ENCODE data around the gene IP6K2. TPM values are rescaled to one million over a fixed set of nuclear protein-coding genes. Genes with fewer than 3 reads are reported as not detected.
"Not testable (repeated sequence)": the region's sequence is repeated elsewhere in the genome, so short reads cannot be mapped to it uniquely, and the experiment has no call there.

IP6K2 gene
- polyA plus RNA-seq, 2 of the 4 experiments (the other 2 are of a cell fraction): 61.9 to 78.4 TPM

GRCh38 chr3:48739617-48739954 lies 22.6 kb upstream of the IP6K2 start:
- Histone ChIP-seq H3K4me3 (no peak overlapping the region), H3K4me2 (peak overlapping the region; percentile 88), H3K9me3 (no peaks in the 10 kb centered on the region), H3K4me1 (peaks cover 20% of the 10 kb centered on the region), H3K27ac (peak overlapping the region; percentile 82 to 86)
- DNase-seq (ENCODE audit: low read depth in 1 of 2, low spot score in 1 of 2) (no peak), FAIRE-seq (no peak), ATAC-seq (peak in 1 of 2 experiments; percentile 41; a peak in 4 of 6 replicates)
- no peak for TF ChIP-seq JUN (IDR thresholded peaks at IDR 0.05)
- TF ChIP-seq POLR2A (IDR thresholded peaks at IDR 0.05; ENCODE audit: low read length): no peak
- no peak for TF ChIP-seq USF2 (IDR thresholded peaks at IDR 0.05)
- no peak for TF ChIP-seq BHLHE40 (IDR thresholded peaks at IDR 0.05; ENCODE audit: low read depth, low read length)
- no peak for TF ChIP-seq HMGXB4 (CRISPR knock-in tag; IDR thresholded peaks at IDR 0.05; ENCODE audit: borderline replicate concordance)
- no peak for TF ChIP-seq TFCP2L1 (CRISPR knock-in tag; IDR thresholded peaks at IDR 0.05)
- TF ChIP-seq HOXB5 (CRISPR knock-in tag; IDR thresholded peaks at IDR 0.05): no peak
- no peak for TF ChIP-seq CBX2 (IDR thresholded peaks at IDR 0.05; ENCODE audit: borderline replicate concordance, low read depth)
- no peak for TF ChIP-seq RCOR1 (IDR thresholded peaks at IDR 0.05; ENCODE audit: low read depth, low read length)
- TF ChIP-seq EHMT2 (IDR thresholded peaks at IDR 0.05; ENCODE audit: low read depth): no peak
- TF ChIP-seq PHF8 (IDR thresholded peaks at IDR 0.05; ENCODE audit: borderline replicate concordance, low read depth): no peak
- no peak for TF ChIP-seq CEBPB (IDR thresholded peaks at IDR 0.05)
- no peak for TF ChIP-seq RAD21 (conservative IDR thresholded peaks at IDR 0.05 in 1 of 2, IDR thresholded peaks at IDR 0.05 in 1 of 2)
- TF ChIP-seq MAZ (IDR thresholded peaks at IDR 0.05; ENCODE audit: borderline replicate concordance, low read depth, low read length): no peak
- TF ChIP-seq HOXA7 (CRISPR knock-in tag; IDR thresholded peaks at IDR 0.05): no peak
- no peak for TF ChIP-seq HEYL (CRISPR knock-in tag; IDR thresholded peaks at IDR 0.05)
- TF ChIP-seq SMC3 (IDR thresholded peaks at IDR 0.05): no peak
- ChIA-PET CTCF (interaction anchor here (0.7 to 2.7 kb wide), 26 partner anchors 8 to 198 kb away, joined by 3 to 18 read pairs (median 5); partner anchors contain the start of genes IP6K2 and SLC25A20), POLR2A (interaction anchor here (0.6 to 1.1 kb wide), 2 partner anchors 179 to 200 kb away, joined by 3 to 4 read pairs; partner anchors contain the start of gene ARIH2)
- WGBS (ENCODE audit: missing lambda C conversion rate): 22% methylated on average over 3 of the region's 6 CpGs

- Histone ChIP-seq H3K4me2 (peak overlapping the region; percentile 88), H3K9me3 (no peaks in the 10 kb centered on the region), H3K4me1 (peaks cover 20% of the 10 kb centered on the region), H3K27ac (peak overlapping the region; percentile 82 to 86; a peak in 5 of 6 replicates), H3K4me3 (no peak overlapping the region)
- DNase-seq (ENCODE audit: low read depth in 1 of 2, low spot score in 1 of 2) (no peak), ATAC-seq (no peak), FAIRE-seq (no peak)
- TF ChIP-seq CHD4 (IDR thresholded peaks at IDR 0.05; ENCODE audit: borderline replicate concordance): no peak
- TF ChIP-seq, protein P1, sequence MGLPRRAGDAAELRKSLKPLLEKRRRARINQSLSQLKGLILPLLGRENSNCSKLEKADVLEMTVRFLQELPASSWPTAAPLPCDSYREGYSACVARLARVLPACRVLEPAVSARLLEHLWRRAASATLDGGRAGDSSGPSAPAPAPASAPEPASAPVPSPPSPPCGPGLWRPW (IDR thresholded peaks at IDR 0.05): no peak
- TF ChIP-seq HDAC2 (IDR thresholded peaks at IDR 0.05): no peak
- CTCF ChIA-PET: interaction anchor here (0.7 to 2.7 kb wide), 24 partner anchors 8 to 198 kb away, joined by 3 to 18 read pairs (median 5); partner anchors contain the start of gene IP6K2
- POLR2A ChIA-PET: interaction anchor here (1.1 kb wide), 1 partner anchor 180 kb away, joined by 3 read pairs; the partner anchor contains the start of gene ARIH2
- 88% methylated on average over 9 of the region's 9 CpGs for WGBS (ENCODE audit: missing lambda C conversion rate)
Measured at GRCh38 chr3:48738926-48739616, 22.1 kb upstream of the IP6K2 start.

GRCh38 chr3:48738144-48738536 lies 21.1 kb upstream of the IP6K2 start:
- no peak overlapping the region for H3K4me3 ChIP-seq

GRCh38 chr3:48735075-48735767 lies 18.2 kb upstream of the IP6K2 start:
- H3K4me3 ChIP-seq; H3K9me3 ChIP-seq; DNase-seq (ENCODE audit: low read depth in 1 of 2, low spot score in 1 of 2); H3K4me2 ChIP-seq; POLR2A ChIA-PET; FAIRE-seq; ATAC-seq; H3K27ac ChIP-seq; H3K4me1 ChIP-seq: not testable (repeated sequence)
- WGBS (ENCODE audit: missing lambda C conversion rate): 68% methylated on average over 8 of the region's 8 CpGs
- CTCF ChIA-PET: interaction anchor here (0.5 to 0.8 kb wide), 2 partner anchors 50 to 200 kb away, joined by 3 to 4 read pairs; no protein-coding TSS in a partner anchor

More at GRCh38 chr3:48738144-48738536, 21.1 kb upstream of the IP6K2 start:
- WGBS (ENCODE audit: missing lambda C conversion rate): 84% methylated on average over 3 of the region's 3 CpGs
- Histone ChIP-seq H3K27ac (no peak overlapping the region), H3K4me1 (peaks cover 20% of the 10 kb centered on the region), H3K4me2 (no peak overlapping the region), H3K9me3 (no peaks in the 10 kb centered on the region)
- TF ChIP-seq EHMT2 (IDR thresholded peaks at IDR 0.05; ENCODE audit: low read depth): no peak
- ATAC-seq: no peak
- FAIRE-seq: no peak
- DNase-seq (ENCODE audit: low read depth in 1 of 2, low spot score in 1 of 2): no peak
- CTCF ChIA-PET: interaction anchor here (0.6 to 1.5 kb wide), 4 partner anchors 16 to 28 kb away, joined by 3 to 5 read pairs (median 3); no protein-coding TSS in a partner anchor
- POLR2A ChIA-PET: no interaction called here

DNA sequence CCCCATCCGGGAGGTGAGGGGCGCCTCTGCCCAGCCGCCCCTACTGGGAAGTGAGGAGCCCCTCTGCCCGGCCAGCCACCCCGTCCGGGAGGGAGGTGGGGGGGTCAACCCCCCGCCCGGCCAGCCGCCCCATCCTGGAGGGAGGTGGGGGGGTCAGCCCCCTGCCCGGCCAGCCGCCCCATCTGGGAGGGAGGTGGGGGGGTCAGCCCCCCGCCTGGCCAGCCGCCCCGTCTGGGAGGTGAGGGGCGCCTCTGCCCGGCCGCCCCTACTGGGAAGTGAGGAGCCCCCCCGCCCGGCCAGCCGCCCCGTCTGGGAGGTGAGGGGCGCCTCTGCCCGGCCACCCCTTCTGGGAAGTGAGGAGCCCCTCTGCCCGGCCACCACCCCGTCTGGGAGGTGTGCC lies 17.5 kb upstream of the IP6K2 start:
- H3K27ac ChIP-seq; FAIRE-seq; CTCF ChIA-PET; H3K9me3 ChIP-seq; H3K4me1 ChIP-seq; H3K4me3 ChIP-seq; ATAC-seq; DNase-seq (ENCODE audit: low read depth in 1 of 2, low spot score in 1 of 2); POLR2A ChIA-PET; H3K4me2 ChIP-seq: not testable (repeated sequence)
- WGBS (ENCODE audit: missing lambda C conversion rate): no CpG with 5 or more reads among the region's 25 CpGs
